Fibroblast of peridontal ligament (primary cell): ENCODE results near the gene ZKSCAN3.
"Not testable (repeated sequence)": the region's sequence is repeated elsewhere in the genome, so short reads cannot be mapped to it uniquely, and the experiment has no call there.

Source experiments
- DNase-seq: peaks from one replicate; pipeline ENCODE4 v3.0.0-alpha.2; 2010; ENCODE audit errors: extremely low read depth

ZKSCAN3 gene

GRCh38 chr6:28373925-28374324 lies 24.2 kb downstream of the ZKSCAN3 start:
- DNase-seq = no peak

- DNase-seq = no peak
Observed at GRCh38 chr6:28377879-28378278, 28.1 kb downstream of the ZKSCAN3 start.

GRCh38 chr6:28378644-28379043 lies 28.9 kb downstream of the ZKSCAN3 start:
- DNase-seq = no peak

DNA sequence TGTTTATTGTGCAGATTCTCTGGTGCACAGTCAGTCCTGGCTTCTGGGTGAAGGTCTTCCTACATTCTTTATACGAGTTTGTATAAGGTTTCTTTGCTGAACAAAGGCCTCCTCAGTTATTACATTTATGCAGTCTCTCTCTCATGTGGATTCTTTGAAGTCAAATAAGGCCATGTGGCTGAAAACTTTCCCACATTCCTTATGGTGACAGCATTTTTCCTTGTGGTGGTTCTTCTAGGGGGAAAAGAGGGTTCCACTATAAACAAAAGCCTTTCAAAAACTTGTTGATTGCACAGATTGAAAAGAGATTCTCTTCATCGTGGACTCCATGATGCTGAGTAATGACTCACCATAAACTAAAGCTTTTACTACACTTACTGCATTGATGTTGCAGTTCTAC lies 30.6 kb downstream of the ZKSCAN3 start:
- no peak for DNase-seq

GRCh38 chr6:28383235-28384142 lies 33.7 kb downstream of the ZKSCAN3 start:
- peak; percentile 92 for DNase-seq

- no peak for DNase-seq
Observed at GRCh38 chr6:28384143-28384533, 34.4 kb downstream of the ZKSCAN3 start.

DNA sequence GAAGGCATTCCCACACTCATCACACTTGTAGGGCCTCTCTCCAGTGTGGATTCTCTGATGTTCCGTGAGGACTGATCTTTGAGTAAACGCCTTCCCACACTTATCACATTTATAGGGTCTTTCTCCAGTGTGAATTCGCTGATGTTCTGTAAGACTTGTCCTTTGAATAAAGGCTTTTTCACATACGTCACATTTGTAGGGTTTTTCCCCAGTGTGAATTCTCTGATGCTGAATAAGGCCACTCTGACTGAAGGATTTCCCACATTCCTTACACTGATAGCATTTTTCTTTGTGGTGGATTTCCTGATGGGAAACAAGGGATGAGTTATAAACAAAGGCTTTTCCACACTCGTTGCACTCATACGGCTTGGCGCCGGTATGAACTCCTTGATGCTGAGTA lies 40.9 kb downstream of the ZKSCAN3 start:
- no peak for DNase-seq

DNA sequence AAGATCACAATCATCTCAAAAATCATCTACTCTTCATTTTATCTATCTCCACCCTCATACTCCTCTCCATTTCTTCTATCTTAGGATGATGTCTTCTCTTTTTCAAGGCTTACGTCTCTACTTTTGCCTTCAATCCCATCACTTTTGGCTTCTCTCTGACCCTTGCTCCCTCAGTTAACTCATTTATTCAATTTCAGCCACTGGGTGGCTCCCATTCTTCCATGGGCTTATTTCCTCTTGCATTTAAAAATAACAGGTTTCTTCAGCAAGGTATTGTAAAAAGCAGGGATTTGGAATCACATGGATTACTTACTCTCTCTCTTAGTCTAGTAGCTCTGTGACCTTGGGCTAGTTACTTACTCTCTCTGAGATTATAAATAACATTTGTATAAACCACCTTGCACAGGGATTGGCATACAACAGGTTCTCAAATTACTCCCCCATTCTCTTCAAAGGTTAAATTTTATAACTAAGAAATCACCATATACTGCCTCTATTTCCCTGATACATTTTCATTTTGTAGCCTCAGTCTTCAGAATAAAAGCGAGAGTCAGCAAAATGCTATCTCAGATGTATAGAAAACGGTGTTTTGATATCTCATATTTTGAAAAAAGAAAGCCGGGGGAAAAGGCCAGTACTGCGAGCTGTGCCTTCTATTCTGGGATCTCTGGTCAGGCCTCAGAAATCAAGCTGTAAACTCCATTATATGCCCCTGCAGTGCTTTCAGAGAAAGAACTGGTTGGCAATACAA lies 44.3 kb downstream of the ZKSCAN3 start:
- peak; percentile 31 for DNase-seq

GRCh38 chr6:28395918-28396317 lies 46.2 kb downstream of the ZKSCAN3 start:
- DNase-seq = no peak

GRCh38 chr6:28399350-28400121 lies 49.8 kb downstream of the ZKSCAN3 start, which contains the start of gene ZSCAN12:
ZSCAN12 (minus strand) TSS chr6:28399747; CDS start chr6:28398405, 1,342 bp downstream.
- DNase-seq = peak; percentile 92

DNA sequence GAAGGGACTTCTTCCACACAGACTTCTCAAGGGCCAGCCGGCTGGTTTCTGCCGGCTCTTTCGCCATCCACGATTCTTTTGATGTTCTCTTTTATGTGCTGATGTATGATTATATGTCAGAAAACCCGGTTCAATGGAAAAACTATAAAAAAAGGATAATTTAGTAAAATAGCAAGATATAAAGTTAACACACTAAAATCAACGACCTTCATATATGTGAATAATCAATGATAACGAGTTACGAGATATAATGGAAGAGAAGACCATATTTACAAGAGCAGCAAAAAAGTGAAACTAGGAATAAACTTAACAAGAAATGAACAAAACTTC lies 50.3 kb downstream of the ZKSCAN3 start:
- no peak for DNase-seq

DNA sequence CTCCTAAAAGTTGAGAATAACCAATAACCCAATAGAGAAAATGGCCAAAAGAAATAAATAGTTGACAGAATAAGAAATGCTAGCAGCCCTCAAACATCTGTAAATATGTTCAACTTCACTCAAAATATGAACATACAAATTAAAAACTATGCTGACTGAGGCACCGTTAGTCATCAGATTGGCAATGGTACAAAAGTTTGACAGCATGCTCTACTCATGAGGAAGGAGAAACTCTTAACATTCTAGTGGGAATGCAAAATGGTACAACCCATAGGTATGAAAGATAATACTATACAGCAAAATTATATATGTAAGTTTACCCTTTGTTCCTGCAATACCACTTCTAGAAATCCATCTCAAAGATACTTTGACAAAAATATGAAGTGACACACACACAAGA lies 51.4 kb downstream of the ZKSCAN3 start:
- DNase-seq = peak; percentile 70

DNA sequence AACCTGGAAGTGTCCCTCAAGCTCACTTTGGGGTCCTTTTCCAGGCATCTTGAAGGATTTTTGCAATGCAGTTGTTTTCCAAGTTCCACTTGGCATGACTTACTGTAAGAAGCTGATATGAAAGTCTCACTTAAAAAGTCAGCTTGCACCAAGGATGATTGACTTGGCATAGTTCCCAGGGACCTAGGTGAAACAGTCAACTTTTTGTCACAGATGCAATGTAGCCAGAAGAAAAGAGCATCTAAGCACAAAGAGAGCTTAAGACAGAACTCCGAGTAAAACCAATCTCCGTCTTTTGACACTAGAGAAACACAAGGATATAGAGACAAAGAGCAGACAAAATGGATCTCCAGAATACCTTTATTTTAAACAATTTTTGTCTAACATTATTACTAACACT lies 52.5 kb downstream of the ZKSCAN3 start:
- no peak for DNase-seq

GRCh38 chr6:28403923-28404322 lies 54.2 kb downstream of the ZKSCAN3 start:
- DNase-seq = not testable (repeated sequence)

DNA sequence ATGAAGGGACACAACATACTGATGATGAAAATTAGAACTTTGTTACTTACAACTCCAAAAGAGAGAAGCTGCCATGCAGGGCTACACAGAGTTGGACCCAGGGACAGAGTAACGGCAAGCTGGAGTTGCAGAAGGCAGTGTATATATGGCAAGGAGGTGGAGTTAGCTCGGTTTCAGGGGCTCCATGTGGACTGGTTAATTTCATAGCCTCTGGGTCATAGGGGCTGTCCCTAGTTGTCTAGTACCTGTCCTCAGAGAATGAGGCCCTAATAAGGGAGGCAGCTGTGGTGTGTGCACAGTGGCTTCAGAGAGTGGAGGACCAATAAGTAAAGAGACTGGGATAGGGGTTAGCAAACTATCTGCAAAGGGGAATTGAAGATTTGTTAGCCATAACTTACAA lies 57.7 kb downstream of the ZKSCAN3 start:
- no peak for DNase-seq

GRCh38 chr6:28408076-28408802 lies 58.5 kb downstream of the ZKSCAN3 start:
- DNase-seq = peak; percentile 17

GRCh38 chr6:28410767-28411166 lies 61.0 kb downstream of the ZKSCAN3 start:
- DNase-seq = no peak

GRCh38 chr6:28413681-28414080 lies 63.9 kb downstream of the ZKSCAN3 start:
- DNase-seq = no peak
